HG02571 (cell line): ENCODE data around the gene CROT.

Source experiments
- ATAC-seq: cut with Tn5 transposase; IDR thresholded peaks from one replicate; pipeline ENCODE4 v1.9.1; 2021; ENCODE audit warnings: mild to moderate bottlenecking, moderate library complexity; ENCODE audit not compliant: unreplicated experiment

Gene CROT

DNA sequence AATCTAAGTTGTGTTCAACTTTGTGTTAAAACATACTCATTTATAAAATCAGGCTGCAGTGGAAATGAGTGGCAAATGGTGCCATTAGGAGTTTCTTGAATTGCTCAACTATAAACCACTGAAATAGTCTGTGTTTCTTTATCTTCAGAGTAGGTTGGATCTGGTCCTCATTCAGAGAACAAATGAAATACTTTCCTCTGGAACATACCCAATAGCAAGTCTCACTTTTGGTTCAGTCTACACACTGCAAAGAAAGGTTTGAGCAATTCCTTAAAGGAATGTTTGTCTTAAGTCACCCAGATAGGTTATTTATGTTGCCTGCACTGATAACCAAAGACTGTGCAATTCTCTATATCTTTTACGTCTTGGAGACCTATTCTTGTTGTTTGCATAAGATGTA is 67.6 kb downstream of the CROT start:
- no peak for ATAC-seq

DNA sequence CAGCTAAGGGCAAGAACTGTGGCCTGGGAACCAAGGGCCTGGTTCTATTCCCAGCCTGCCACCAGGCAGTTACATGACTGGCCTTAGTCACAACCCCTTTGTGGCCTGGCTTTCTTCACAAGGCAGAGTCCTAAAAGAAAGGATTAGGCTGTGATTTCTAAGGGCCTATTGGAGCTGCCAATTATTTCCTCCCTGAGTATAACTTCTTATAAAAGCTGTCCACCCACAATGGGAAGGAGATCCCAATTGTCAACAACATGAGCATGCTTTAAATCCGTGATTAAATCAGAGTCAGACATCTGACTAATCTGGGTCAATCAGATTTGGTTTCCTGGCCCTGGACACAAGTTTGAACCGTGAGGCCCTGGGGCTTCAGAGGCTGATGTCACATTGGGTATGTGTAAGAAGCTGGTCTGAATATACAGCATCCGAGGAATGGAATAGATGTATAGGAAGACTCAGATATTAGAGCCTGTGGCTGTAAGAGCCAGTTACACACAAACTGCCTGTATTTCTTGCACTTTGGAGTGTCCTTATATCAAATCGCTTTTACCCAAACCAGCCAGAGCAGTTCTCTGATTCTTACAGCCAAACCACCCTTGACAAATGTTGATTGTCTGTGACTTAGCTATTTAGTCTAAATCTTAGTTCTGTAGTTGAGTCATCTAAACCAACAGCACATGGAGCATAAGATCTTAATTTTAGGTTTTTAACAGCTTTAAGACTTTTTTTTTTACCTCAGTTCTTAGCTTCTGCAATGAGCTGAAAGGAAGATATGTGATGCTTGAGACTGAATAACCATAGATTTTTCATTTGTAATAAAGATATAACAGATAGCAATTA is 68.7 kb downstream of the CROT start:
- no peak for ATAC-seq

DNA sequence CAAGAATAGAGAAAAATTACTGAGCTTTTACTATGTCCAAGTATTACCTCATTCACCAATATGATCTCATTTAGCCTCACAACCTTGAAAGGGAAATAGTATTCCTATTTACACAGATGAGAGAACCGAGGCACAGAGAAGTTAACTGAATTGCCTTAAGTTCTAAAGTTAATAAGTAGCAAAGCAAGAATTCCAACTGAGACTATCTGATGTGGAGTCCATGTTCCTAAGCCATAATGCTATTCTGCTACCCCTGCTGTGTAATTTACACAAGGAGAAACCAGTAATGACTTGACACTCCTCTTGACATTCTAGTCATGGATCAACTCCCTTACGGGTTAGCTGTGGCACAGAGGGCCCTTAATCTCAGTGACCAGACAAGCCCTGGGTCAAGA is 69.3 kb downstream of the CROT start:
- no peak for ATAC-seq

DNA sequence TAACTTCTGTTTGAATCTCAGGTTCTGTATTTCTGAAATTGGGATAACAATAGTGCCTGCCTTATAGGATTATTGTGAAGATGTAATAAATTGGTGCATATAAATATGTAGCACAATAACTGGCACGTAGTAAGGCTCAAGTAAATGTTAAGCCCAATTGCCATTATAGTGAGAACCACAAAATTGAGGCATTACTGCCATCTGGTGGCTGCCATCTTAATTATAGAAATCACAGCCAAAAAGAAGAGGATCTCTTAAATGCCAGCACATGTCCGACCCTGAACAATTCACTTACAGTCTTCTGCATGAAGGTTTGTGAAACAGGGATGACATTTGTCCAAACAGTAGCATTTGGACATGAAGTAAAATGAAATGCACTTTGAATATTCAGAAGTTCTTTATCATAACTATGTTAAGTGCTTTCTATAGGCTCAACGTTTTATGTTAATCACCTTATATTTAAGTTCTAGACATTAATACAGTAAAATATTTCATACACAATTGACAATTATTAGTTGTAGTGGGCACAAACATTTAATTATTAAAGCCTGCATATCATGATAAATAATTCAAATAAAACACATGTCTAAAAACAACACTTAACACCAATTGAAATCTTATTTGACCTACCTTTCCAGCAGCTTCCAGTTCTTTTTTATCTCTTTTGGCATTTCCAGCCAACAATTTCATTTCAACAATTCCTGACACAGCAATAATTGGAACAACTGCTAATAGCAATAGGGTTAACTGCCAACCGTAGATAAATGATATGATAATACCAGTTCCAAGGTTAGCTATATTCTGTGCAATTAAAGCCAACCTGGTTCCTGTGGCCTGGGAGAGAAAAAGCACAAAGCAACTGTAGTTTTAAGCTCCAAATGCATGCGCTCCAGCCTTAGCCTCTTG is 71.5 kb downstream of the CROT start:
- peak; percentile 80 for ATAC-seq

DNA sequence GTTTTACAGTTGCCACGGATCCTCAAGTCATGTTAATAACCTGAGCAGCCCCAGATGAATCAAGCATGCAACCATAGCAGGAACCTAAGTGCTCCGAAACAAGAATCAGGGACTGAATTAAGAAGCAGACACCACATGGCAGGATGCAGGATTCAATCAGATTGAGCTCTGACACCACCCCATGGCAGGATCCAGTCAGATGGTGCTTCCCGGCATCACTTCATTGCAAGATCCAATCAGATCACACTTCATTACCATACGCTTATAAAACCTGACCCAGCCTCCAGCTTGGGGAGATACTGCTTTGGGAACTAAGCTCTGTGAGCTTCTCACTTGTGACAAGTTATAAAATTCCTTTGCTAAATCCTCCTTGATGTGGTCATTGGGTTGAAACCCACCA is 74.7 kb downstream of the CROT start:
- no peak for ATAC-seq

DNA sequence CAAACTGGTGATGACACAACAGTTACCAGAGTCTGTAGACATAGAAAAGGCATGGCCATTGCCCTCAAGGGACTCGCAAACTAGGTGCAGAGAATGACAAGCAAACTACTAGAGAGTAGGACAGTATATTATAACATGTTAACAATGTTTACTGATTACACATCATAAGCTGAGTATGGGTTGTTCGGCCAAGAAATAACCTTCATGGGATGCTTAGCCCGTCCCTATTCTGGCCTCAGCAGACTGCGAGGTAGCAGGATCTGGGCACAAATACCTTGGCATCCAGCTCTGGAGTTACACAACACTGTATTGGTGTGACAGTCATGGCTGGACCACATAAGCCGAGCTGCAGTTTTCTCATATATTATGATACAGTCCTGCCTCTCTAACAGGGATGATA is 78.6 kb downstream of the CROT start:
- ATAC-seq = no peak

DNA sequence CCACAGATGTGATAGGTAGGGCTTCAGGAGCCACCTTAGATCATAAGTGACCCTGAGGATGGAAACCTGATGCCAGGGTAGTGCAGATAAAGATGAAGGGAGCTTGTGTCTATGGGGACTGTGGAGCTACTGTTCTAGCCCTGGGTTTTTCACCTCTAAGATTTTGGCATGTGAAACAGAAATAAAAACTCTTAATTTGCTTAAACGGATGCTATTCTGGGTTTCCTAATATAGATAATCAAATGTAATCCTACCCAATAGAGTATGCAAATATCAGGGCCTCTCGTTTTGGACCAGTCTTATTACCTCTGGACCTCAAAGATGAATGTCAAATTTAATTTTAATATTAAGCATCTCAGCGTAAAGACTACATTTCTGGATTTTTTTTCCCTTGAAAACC is 80.7 kb downstream of the CROT start:
- ATAC-seq = no peak

DNA sequence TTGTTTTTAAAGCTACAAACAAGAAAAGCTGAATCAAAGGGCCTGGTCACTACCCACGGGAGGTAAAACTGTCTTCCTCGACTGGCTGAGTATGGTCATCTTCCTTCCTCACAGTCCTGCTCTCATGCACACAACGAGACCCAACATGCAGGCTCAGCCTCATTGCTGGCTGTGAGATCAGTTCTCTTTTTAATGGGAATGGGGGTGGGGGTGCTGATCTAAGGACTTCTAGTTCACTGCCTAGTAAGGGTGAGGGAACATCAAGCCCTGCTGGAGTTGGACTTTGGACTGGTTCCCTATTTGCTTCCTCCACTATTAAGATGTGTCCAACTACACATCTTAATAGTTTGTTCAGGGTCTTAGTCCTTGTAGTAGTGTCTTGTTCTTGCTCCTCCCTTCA is 81.8 kb downstream of the CROT start:
- ATAC-seq = no peak

DNA sequence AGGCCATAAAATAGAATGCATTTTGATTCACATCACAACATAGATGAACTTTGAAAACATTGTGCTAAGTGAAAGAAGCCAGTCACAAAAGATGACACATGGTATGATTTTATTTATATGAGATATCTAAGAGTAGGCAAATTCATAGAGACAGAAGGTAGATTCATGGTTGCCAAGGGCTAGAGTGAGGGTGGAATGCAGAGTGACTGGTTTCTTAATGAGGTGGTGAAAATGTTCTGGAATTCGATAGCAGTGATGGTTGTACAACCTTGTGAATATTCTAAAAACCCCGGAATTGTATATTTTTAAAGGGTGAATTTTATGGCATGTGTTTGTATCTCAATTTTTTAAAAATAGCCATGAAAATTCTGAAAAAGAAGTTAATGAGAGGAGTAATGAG is 87.1 kb downstream of the CROT start:
- ATAC-seq = no peak

DNA sequence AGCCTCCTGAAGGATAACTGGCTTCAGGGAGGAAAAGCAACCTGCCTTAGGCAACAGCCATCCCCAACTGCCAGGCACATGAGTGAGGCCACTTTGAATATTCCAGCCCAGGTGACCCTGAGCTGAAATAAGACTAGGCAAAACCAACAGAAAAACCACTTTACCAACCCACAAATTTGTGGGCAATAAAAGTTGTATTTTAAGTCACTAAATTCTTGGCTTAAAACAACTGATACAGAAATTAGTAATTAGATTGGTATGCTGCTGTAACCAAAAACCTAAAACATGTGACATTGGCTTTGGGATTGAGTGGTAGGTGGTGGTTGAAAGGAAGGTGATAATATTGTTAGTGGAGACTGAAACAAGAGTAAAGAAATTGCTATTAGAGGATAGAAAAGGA is 90.1 kb downstream of the CROT start:
- no peak for ATAC-seq

DNA sequence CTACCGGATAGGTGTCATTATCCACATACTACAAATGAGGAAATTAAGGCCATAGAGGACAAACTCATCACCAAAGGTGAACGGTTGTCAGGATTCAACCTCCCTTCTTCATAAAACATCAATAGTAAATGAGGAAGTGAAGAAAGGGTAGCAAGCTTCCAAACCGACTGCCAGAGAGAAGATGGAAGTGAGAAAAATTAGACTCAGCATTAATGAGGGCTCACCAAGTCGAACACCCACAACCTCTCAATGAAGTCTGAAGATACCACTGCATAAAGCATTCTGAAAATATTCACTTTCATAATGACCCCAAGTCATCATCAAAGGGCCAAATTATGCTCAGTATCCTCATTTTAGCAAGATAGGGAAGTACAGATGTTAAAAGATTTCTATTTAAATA is 100.4 kb downstream of the CROT start:
- no peak for ATAC-seq

DNA sequence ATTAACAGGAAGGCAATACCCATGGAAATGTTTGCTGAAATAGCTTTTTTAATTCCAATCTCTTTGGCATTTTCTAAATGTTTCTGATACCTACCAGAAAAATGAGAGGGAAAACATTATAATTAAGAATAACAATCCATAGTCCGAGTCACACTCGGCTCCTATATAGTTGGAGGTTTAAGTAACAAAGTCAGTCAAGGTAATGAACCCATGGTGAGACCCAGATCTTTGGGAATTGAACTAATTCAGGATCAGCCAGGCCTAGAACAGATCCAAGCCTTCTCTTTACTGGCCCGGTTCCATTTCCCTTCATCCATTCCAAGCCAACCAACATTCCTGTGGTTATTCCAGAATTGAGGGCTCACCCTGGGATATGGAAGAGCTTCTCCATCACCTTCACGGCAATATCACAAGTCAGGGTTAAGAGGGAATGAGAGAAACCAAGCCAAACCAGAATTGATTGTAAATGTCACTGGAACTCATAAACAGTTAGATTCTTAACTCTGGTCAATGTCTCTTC is 101.7 kb downstream of the CROT start:
- no peak for ATAC-seq

DNA sequence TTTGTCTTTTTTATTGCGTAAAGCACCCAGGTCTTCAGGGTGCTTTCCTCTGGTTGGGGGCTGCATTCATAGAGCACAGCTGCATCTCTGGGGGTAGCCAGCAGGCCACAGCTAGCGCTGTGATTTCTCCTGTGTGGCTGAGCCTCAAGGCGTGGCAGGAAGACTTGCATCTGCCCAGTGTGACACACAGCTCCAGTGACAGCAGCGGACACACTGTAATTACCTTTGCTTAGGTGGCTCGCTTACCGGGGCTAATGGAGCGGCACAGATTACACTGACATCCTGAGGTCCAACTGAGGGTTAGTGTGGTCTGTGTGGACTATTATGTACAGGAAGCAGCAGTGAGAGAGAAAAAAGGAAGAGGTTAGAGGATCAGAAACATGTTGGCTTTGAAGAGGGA is 102.9 kb downstream of the CROT start:
- no peak for ATAC-seq
